WTC11 (cell line): ENCODE measurements around the gene EPHA2.

ENCODE experiments used
- CTCF ChIP-seq: fragments of 200-600 bp; IDR thresholded peaks from 2 replicates; pipeline ENCODE4 v1.8.0; 2022; ENCODE audit warnings: antibody characterized with exemption
- EMX1 ChIP-seq: fragments of 250-450 bp; sonication (Bioruptor Pico); IDR thresholded peaks from 2 replicates; pipeline ENCODE4 v1.8.0; 2021; ENCODE audit warnings: mild to moderate bottlenecking
- MAX ChIP-seq: sonication (generic); formaldehyde crosslinking; IDR thresholded peaks from 2 replicates; pipeline ENCODE4 v1.8.0; 2022; ENCODE audit warnings: mild to moderate bottlenecking, missing genetic modification reagents
- USF1 ChIP-seq: sonication (generic); formaldehyde crosslinking; IDR thresholded peaks from 2 replicates; pipeline ENCODE4 v1.8.0; 2022; ENCODE audit warnings: mild to moderate bottlenecking, missing genetic modification reagents
- USF2 ChIP-seq: sonication (generic); formaldehyde crosslinking; IDR thresholded peaks from 2 replicates; pipeline ENCODE4 v1.8.1; 2023; ENCODE audit warnings: mild to moderate bottlenecking, missing genetic modification reagents, moderate library complexity
- TF ChIP-seq, protein P1 (sequence below): sonication (generic); formaldehyde crosslinking; IDR thresholded peaks from 2 replicates; pipeline ENCODE4 v1.8.0; 2022; ENCODE audit warnings: mild to moderate bottlenecking, missing genetic modification reagents

DNA sequence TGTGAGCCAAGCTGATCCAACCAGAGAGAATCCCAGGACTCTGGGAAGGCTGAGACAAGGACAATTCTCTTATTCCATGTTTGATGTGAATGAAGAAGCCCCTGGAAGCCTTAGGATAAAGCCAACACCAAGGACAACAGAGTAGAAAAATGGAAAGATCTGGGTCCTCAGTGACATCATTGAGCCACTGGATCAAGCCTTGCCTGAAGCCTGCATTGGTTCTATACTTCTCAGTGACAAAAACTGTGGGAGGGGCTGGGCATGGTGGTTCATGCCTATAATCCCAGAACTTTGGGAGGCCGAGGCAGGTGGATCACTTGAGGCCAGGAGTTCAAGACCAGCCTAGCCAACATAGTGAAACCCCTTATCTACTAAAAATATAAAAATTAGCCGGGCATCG lies 41.0 kb upstream of the EPHA2 start:
- TF ChIP-seq EMX1 (CRISPR knock-in tag) (no peak), CTCF (no peak), USF1 (CRISPR knock-in tag) (no peak), USF2 (CRISPR knock-in tag) (no peak), MAX (CRISPR knock-in tag) (no peak)
- TF ChIP-seq, protein P1, sequence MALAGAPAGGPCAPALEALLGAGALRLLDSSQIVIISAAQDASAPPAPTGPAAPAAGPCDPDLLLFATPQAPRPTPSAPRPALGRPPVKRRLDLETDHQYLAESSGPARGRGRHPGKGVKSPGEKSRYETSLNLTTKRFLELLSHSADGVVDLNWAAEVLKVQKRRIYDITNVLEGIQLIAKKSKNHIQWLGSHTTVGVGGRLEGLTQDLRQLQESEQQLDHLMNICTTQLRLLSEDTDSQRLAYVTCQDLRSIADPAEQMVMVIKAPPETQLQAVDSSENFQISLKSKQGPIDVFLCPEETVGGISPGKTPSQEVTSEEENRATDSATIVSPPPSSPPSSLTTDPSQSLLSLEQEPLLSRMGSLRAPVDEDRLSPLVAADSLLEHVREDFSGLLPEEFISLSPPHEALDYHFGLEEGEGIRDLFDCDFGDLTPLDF (CRISPR knock-in tag) = no peak
